Aorta (tissue), 5 donors: ENCODE data around the gene HADH. TPM values are rescaled to one million over a fixed set of nuclear protein-coding genes. Genes with fewer than 3 reads are reported as not detected.

ENCODE experiments used
- ATAC-seq: fragments of 200-7000 bp; cut with Tn5 transposase; one replicate; pipeline ENCODE4 v1.9.1; 2022; ENCODE audit warnings: moderate library complexity; ENCODE audit not compliant: low FRiP score
- DNase-seq, 2 donors: peaks; one replicate each; pipeline ENCODE4 v3.0.0-alpha.2; 2020
- H3K27ac ChIP-seq, 2 donors: one replicate each; pipeline ENCODE4 v1.5.1; 2013; ENCODE audit warnings: low read length in 2 of 2, mild to moderate bottlenecking in 2 of 2, moderate library complexity in 2 of 2, control low read depth in 1 of 2, inconsistent platforms in 1 of 2, low read depth in 1 of 2
- H3K27me3 ChIP-seq, 2 donors: one replicate each; pipeline ENCODE4 v1.6.1; 2013; ENCODE audit warnings: control low read depth in 1 of 2, low read length in 1 of 2, mild to moderate bottlenecking in 1 of 2, moderate library complexity in 1 of 2; ENCODE audit not compliant: insufficient read depth in 2 of 2, control insufficient read depth in 1 of 2
- H3K36me3 ChIP-seq, 2 donors: one replicate each; pipeline ENCODE4 v1.6.1; 2013; ENCODE audit warnings: control low read depth in 1 of 2, low read length in 1 of 2, mild to moderate bottlenecking in 1 of 2; ENCODE audit not compliant: insufficient read depth in 2 of 2, control insufficient read depth in 1 of 2
- H3K4me1 ChIP-seq, 2 donors: one replicate each; pipeline ENCODE4 v1.6.1; 2013; ENCODE audit warnings: low read length in 2 of 2, control low read depth in 1 of 2, mild to moderate bottlenecking in 1 of 2, moderate library complexity in 1 of 2; ENCODE audit not compliant: insufficient read depth in 2 of 2, control insufficient read depth in 1 of 2
- H3K4me3 ChIP-seq, 2 donors: one replicate each; pipeline ENCODE4 v1.5.1; 2013; ENCODE audit warnings: low read length in 2 of 2, control low read depth in 1 of 2, mild to moderate bottlenecking in 1 of 2
- H3K9me3 ChIP-seq: one replicate; pipeline ENCODE4 v1.6.1; 2013; ENCODE audit warnings: mild to moderate bottlenecking, low read length; ENCODE audit not compliant: control insufficient read depth
- WGBS, 2 donors: extraction: QIAGEN DNeasy Blood & Tissue Kit; methylation state at CpG; one replicate each; pipeline ENCODE4 v1.1.7; 2013; 5-methylcytosine and 5-hydroxymethylcytosine counted together
- intact Hi-C, 2 donors: fragments of 100-400 bp; cut with DNase I; formaldehyde crosslinking; loops; one replicate each; pipeline versions ENCODE4 v1.14.2 to v1.15.0; 2022
- polyA plus RNA-seq, 2 donors: library from polyadenylated mRNA; stranded (reverse); fragments of 200-250 nt; gene quantifications; one replicate each; pipeline ENCODE4 v1.2.3, GENCODE V29; 2013
- total RNA-seq, 2 donors: library from RNA; stranded (reverse); fragmentation: NEBNext Ultra II Directional; extraction: Animal tissue kit (Norgen Biotek cat#: 25700); gene quantifications; one replicate each; pipeline ENCODE4 v1.2.1, GENCODE V29; 2021
- donor health status: healthy with polysubstance abuse.
- donor health status: Bipolar disorder and iron deficiency.
- donor health status: DM: no; HTN: no; CAD: no.
- donor health status: DM: no; HTN: no; CAD: no.
- donor health status: DM: yes; HTN: yes; CAD: no.

Gene HADH
- total and polyA plus RNA-seq, 4 donors = 38.2 to 79.2 (median 56.5) TPM

GRCh38 chr4:108054025-108054638 is 64.4 kb downstream of the HADH start:
- no peak for ATAC-seq
- 93 to 94% methylated on average over 16 of the region's 16 CpGs for WGBS, 2 donors
- Histone ChIP-seq H3K36me3 (no peaks in the 10 kb centered on the region), H3K27ac (no peak overlapping the region), H3K4me3 (no peak overlapping the region), H3K27me3 (no peaks in the 10 kb centered on the region), H3K4me1 (no peaks in the 10 kb centered on the region), H3K9me3 (no peaks in the 10 kb centered on the region)
- intact Hi-C loops = no loop called here
- no peak for DNase-seq

GRCh38 chr4:108055787-108056186 is 66.1 kb downstream of the HADH start:
- DNase-seq (no peak), ATAC-seq (no peak)
- Histone ChIP-seq H3K4me1 (no peaks in the 10 kb centered on the region), H3K4me3 (no peak overlapping the region), H3K27ac (no peak overlapping the region), H3K9me3 (no peaks in the 10 kb centered on the region), H3K36me3 (no peaks in the 10 kb centered on the region), H3K27me3 (no peaks in the 10 kb centered on the region)
- intact Hi-C loops = no loop called here
- 84 to 85% methylated on average over 3 of the region's 3 CpGs for WGBS, 2 donors

GRCh38 chr4:108056418-108056817 is 66.7 kb downstream of the HADH start:
- no peak for ATAC-seq
- H3K9me3 ChIP-seq = no peaks in the 10 kb centered on the region
- WGBS, 2 donors = 79% methylated on average over 6 of the region's 6 CpGs

GRCh38 chr4:108058685-108059440 is 69.2 kb downstream of the HADH start:
- DNase-seq = no peak
- ATAC-seq = no peak
- no peaks in the 10 kb centered on the region for H3K4me1 ChIP-seq
- no peaks in the 10 kb centered on the region for H3K27me3 ChIP-seq
- no peaks in the 10 kb centered on the region for H3K9me3 ChIP-seq
- intact Hi-C loops = no loop called here
- no peak overlapping the region for H3K4me3 ChIP-seq
- no peaks in the 10 kb centered on the region for H3K36me3 ChIP-seq
- H3K27ac ChIP-seq = no peak overlapping the region
- WGBS, 2 donors = 82 to 83% methylated on average over 11 of the region's 11 CpGs

More at GRCh38 chr4:108056418-108056817, 66.7 kb downstream of the HADH start:
- H3K27ac ChIP-seq = no peak overlapping the region
- H3K36me3 ChIP-seq = no peaks in the 10 kb centered on the region
- no peaks in the 10 kb centered on the region for H3K27me3 ChIP-seq
- no peak overlapping the region for H3K4me3 ChIP-seq
- intact Hi-C loops = no loop called here
- no peaks in the 10 kb centered on the region for H3K4me1 ChIP-seq
- no peak for DNase-seq

- Histone ChIP-seq H3K4me3 (no peak overlapping the region), H3K9me3 (no peaks in the 10 kb centered on the region), H3K27ac (no peak overlapping the region), H3K27me3 (no peaks in the 10 kb centered on the region), H3K4me1 (no peaks in the 10 kb centered on the region), H3K36me3 (no peaks in the 10 kb centered on the region)
- intact Hi-C loops = loop anchor here in 1 of 2 donors (10.0 kb wide), 1 partner anchor 515 kb away; no protein-coding TSS in a partner anchor
- no peak for DNase-seq
- ATAC-seq = no peak
- WGBS, 2 donors = 25 to 29% methylated on average over 5 of the region's 5 CpGs
These were observed 70.5 kb downstream of the HADH start for GRCh38 chr4:108060164-108060563.

- no peak for DNase-seq
- no peak overlapping the region for H3K27ac ChIP-seq
- H3K4me3 ChIP-seq = no peak overlapping the region
- no peaks in the 10 kb centered on the region for H3K27me3 ChIP-seq
- no peak for ATAC-seq
- intact Hi-C loops = loop anchor here in 1 of 2 donors (10.0 kb wide), 1 partner anchor 514 kb away; no protein-coding TSS in a partner anchor
- no peaks in the 10 kb centered on the region for H3K36me3 ChIP-seq
- WGBS, 2 donors = 52 to 60% methylated on average over 5 of the region's 5 CpGs
- no peaks in the 10 kb centered on the region for H3K4me1 ChIP-seq
- H3K9me3 ChIP-seq = no peaks in the 10 kb centered on the region
These were observed 71.1 kb downstream of the HADH start for GRCh38 chr4:108060686-108061321.

- DNase-seq (no peak), ATAC-seq (no peak)
- Histone ChIP-seq H3K36me3 (no peaks in the 10 kb centered on the region), H3K9me3 (no peaks in the 10 kb centered on the region), H3K4me3 (no peak overlapping the region), H3K4me1 (no peaks in the 10 kb centered on the region), H3K27me3 (no peaks in the 10 kb centered on the region), H3K27ac (no peak overlapping the region)
- intact Hi-C loops = loop anchor here in 1 of 2 donors (10.0 kb wide), 1 partner anchor 506 kb away; no protein-coding TSS in a partner anchor
These were observed 78.8 kb downstream of the HADH start for GRCh38 chr4:108068442-108068841.

- intact Hi-C loops = no loop called here
- ATAC-seq (no peak), DNase-seq (no peak)
- Histone ChIP-seq H3K27ac (no peak overlapping the region), H3K4me3 (no peak overlapping the region), H3K27me3 (no peaks in the 10 kb centered on the region), H3K4me1 (no peaks in the 10 kb centered on the region), H3K9me3 (no peaks in the 10 kb centered on the region), H3K36me3 (no peaks in the 10 kb centered on the region)
- WGBS, 2 donors = 45 to 51% methylated on average over 1 of the region's 1 CpG
These were observed 81.1 kb downstream of the HADH start for GRCh38 chr4:108070775-108071174.
